Loucy (cell line): Measurements from ENCODE around the gene SEPHS1.

Source experiments
- H2AFZ ChIP-seq: fragments of 200-600 bp; sonication (generic); 2 replicates; pipeline ENCODE4 v1.6.0; 2016; ENCODE audit warnings: antibody characterized with exemption, mild to moderate bottlenecking, low read length, moderate library complexity
- H3F3A ChIP-seq: fragments of 200-600 bp; 2 replicates; pipeline ENCODE4 v1.6.0; 2016; ENCODE audit warnings: antibody characterized with exemption, low read depth, mild to moderate bottlenecking
- H3K27me3 ChIP-seq: fragments of 200-600 bp; sonication (generic); 2 replicates; pipeline ENCODE4 v1.6.1; 2014; ENCODE audit warnings: low read length, mild to moderate bottlenecking; ENCODE audit not compliant: insufficient read depth, poor library complexity, severe bottlenecking
- H3K36me3 ChIP-seq: fragments of 200-600 bp; sonication (generic); 2 replicates; pipeline ENCODE4 v1.6.1; 2016; ENCODE audit warnings: low read length; ENCODE audit not compliant: insufficient read depth
- H3K4me1 ChIP-seq: fragments of 200-600 bp; sonication (generic); 2 replicates; pipeline ENCODE4 v1.5.1; 2014; ENCODE audit warnings: low read length, mild to moderate bottlenecking; ENCODE audit not compliant: insufficient read depth, poor library complexity, severe bottlenecking
- H3K4me2 ChIP-seq: fragments of 200-600 bp; sonication (generic); 2 replicates; pipeline ENCODE4 v1.6.0; 2014; ENCODE audit warnings: antibody characterized with exemption, low read length, low read depth, mild to moderate bottlenecking; ENCODE audit not compliant: poor library complexity, severe bottlenecking
- H3K4me3 ChIP-seq: fragments of 200-600 bp; sonication (generic); 2 replicates; pipeline ENCODE4 v1.5.1; 2014; ENCODE audit warnings: low read length, mild to moderate bottlenecking, mixed read lengths; ENCODE audit not compliant: poor library complexity, severe bottlenecking
- H3K79me2 ChIP-seq: fragments of 200-600 bp; sonication (generic); 2 replicates; pipeline ENCODE4 v1.6.1; 2014; ENCODE audit warnings: low read length; ENCODE audit not compliant: insufficient read depth
- H3K9ac ChIP-seq: fragments of 200-600 bp; sonication (generic); 2 replicates; pipeline ENCODE4 v1.6.0; 2014; ENCODE audit warnings: mild to moderate bottlenecking, low read depth, low read length, moderate library complexity; ENCODE audit not compliant: poor library complexity, severe bottlenecking
- H3K9me2 ChIP-seq: fragments of 200-600 bp; sonication (generic); replicated peaks from 2 replicates; pipeline ENCODE4 v1.6.1; 2016; ENCODE audit warnings: low read depth, low read length, mixed read lengths
- H3K9me3 ChIP-seq: fragments of 200-600 bp; sonication (generic); 2 replicates; pipeline ENCODE4 v1.6.1; 2014; ENCODE audit warnings: mild to moderate bottlenecking, antibody characterized with exemption, low read length, low read depth; ENCODE audit not compliant: insufficient read depth
- H4K20me1 ChIP-seq: fragments of 200-600 bp; sonication (generic); 2 replicates; pipeline ENCODE4 v1.6.0; 2014; ENCODE audit warnings: antibody characterized with exemption, low read length, mild to moderate bottlenecking; ENCODE audit not compliant: insufficient read depth, poor library complexity, severe bottlenecking
- EZH2phosphoT487 ChIP-seq: fragments of 200-600 bp; IDR thresholded peaks from 2 replicates; pipeline ENCODE4 v1.6.1; 2018; ENCODE audit warnings: antibody characterized with exemption, mild to moderate bottlenecking, moderate library complexity, borderline replicate concordance
- TF ChIP-seq, protein P1 (sequence below): fragments of 200-600 bp; sonication (generic); conservative IDR thresholded peaks from 2 replicates; pipeline ENCODE4 v1.5.1; 2014; ENCODE audit warnings: mild to moderate bottlenecking, antibody characterized with exemption, low read length

The SEPHS1 gene

GRCh38 chr10:13351340-13351915, 3.3 kb upstream of the SEPHS1 start:
- no peaks in the 10 kb centered on the region for H3K9me2 ChIP-seq
- H3F3A ChIP-seq = no peaks in the 10 kb centered on the region
- no peak overlapping the region for H3K9ac ChIP-seq
- H2AFZ ChIP-seq = no peak overlapping the region
- peaks cover 24% of the 10 kb centered on the region for H3K4me1 ChIP-seq
- no peaks in the 10 kb centered on the region for H4K20me1 ChIP-seq
- TF ChIP-seq, protein P1, sequence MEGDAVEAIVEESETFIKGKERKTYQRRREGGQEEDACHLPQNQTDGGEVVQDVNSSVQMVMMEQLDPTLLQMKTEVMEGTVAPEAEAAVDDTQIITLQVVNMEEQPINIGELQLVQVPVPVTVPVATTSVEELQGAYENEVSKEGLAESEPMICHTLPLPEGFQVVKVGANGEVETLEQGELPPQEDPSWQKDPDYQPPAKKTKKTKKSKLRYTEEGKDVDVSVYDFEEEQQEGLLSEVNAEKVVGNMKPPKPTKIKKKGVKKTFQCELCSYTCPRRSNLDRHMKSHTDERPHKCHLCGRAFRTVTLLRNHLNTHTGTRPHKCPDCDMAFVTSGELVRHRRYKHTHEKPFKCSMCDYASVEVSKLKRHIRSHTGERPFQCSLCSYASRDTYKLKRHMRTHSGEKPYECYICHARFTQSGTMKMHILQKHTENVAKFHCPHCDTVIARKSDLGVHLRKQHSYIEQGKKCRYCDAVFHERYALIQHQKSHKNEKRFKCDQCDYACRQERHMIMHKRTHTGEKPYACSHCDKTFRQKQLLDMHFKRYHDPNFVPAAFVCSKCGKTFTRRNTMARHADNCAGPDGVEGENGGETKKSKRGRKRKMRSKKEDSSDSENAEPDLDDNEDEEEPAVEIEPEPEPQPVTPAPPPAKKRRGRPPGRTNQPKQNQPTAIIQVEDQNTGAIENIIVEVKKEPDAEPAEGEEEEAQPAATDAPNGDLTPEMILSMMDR = no peak
- no peak for TF ChIP-seq EZH2phosphoT487
- H3K4me3 ChIP-seq = no peak overlapping the region
- H3K9me3 ChIP-seq = no peaks in the 10 kb centered on the region
- H3K4me2 ChIP-seq = peak overlapping the region; percentile 30
- H3K36me3 ChIP-seq = no peaks in the 10 kb centered on the region
- peaks cover 27% of the 10 kb centered on the region for H3K79me2 ChIP-seq
- H3K27me3 ChIP-seq = no peaks in the 10 kb centered on the region

- Histone ChIP-seq H3K27me3 (no peaks in the 10 kb centered on the region), H3K79me2 (peaks cover 45% of the 10 kb centered on the region), H3K36me3 (no peaks in the 10 kb centered on the region), H4K20me1 (no peaks in the 10 kb centered on the region), H2AFZ (no peak overlapping the region), H3K4me1 (peaks cover 41% of the 10 kb centered on the region), H3K9me2 (no peaks in the 10 kb centered on the region), H3K4me3 (peak overlapping the region; percentile 91), H3K4me2 (peak overlapping the region; percentile 91), H3F3A (no peaks in the 10 kb centered on the region), H3K9me3 (no peaks in the 10 kb centered on the region), H3K9ac (peak overlapping the region; percentile 99)
- TF ChIP-seq EZH2phosphoT487 = no peak
- TF ChIP-seq, protein P1 = no peak
Observed at GRCh38 chr10:13349463-13350274, 1.6 kb upstream of the SEPHS1 start.

GRCh38 chr10:13347500-13348156, 465 bp downstream of the SEPHS1 start:
- peaks cover 42% of the 10 kb centered on the region for H3K4me1 ChIP-seq
- no peak for TF ChIP-seq EZH2phosphoT487
- TF ChIP-seq, protein P1 = no peak

More at GRCh38 chr10:13347500-13348156, 465 bp downstream of the SEPHS1 start:
- Histone ChIP-seq H3K9ac (no peak overlapping the region), H3K36me3 (0 out of 2 replicates have a peak, but pooled peaks cover 2% of the 10 kb centered on the region), H2AFZ (no peak overlapping the region), H3K79me2 (peaks cover 65% of the 10 kb centered on the region), H3K4me2 (no peak overlapping the region), H3K9me2 (no peaks in the 10 kb centered on the region), H3K4me3 (peak overlapping the region; percentile 88), H3K9me3 (no peaks in the 10 kb centered on the region), H3K27me3 (no peaks in the 10 kb centered on the region), H3F3A (no peaks in the 10 kb centered on the region), H4K20me1 (peaks cover 9% of the 10 kb centered on the region)
